ENCODE results near the gene FXYD5.

Gene FXYD5

DNA sequence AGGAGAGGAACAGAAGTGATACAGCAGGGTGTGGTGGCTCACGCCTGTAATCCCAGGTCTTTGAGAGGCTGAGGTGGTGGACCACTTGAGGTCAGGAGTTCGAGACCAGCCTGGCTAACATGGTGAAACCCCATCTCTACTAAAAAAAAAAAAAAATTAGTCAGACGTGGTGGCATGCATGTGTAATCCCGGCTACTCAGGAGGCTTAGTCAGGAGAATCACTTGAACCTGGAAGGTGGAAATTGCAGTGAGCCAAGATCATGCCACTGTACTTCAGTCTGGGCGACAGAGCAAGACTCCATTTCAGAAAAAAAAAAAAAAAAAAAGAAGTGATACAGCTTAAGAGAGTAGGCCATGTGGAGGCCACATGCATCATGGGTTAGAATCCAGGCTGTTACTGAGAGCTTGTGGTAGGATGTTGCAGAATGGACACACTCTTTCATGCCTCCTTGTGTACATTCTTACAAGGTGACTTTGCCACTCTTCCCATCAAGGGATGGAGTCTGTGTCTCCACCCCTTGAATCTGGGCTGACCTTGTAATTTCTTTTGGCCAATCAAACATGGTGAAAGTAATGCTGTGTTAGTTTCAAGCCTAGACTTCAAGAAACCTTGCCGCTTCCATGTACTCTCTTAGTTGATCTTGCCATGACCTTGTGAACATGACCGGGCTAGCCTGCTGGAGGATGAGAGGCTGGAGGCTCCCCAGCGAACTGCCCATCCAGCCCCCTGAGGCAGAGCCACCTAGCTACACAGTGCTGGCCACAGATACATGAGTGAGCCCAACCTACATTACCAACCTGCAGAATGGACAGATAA lies 61.7 kb downstream of the FXYD5 start:
- no peak for ATAC-seq
- Mint-ChIP-seq H3K4me1 (peaks cover 58% of the 10 kb centered on the region), H3K9me3 (peaks cover 6% of the 10 kb centered on the region), H3K27ac (peak overlapping the region; percentile 75), H3K36me3 (peaks cover 5% of the 10 kb centered on the region), H3K27me3 (no peaks in the 10 kb centered on the region), H3K4me3 (no peak overlapping the region)

GRCh38 chr19:35216833-35217648 lies 62.5 kb downstream of the FXYD5 start:
- ATAC-seq, result no peak
- Mint-ChIP-seq H3K9me3 (peaks cover 6% of the 10 kb centered on the region), H3K27me3 (no peaks in the 10 kb centered on the region), H3K4me1 (peaks cover 50% of the 10 kb centered on the region), H3K36me3 (peaks cover 5% of the 10 kb centered on the region), H3K4me3 (no peak overlapping the region), H3K27ac (peak overlapping the region; percentile 75)

- H3K9me3 Mint-ChIP-seq, result peaks cover 3% of the 10 kb centered on the region
- H3K4me1 Mint-ChIP-seq, result peaks cover 44% of the 10 kb centered on the region
- H3K36me3 Mint-ChIP-seq, result no peaks in the 10 kb centered on the region
- no peak overlapping the region for H3K4me3 Mint-ChIP-seq
- no peaks in the 10 kb centered on the region for H3K27me3 Mint-ChIP-seq
- ATAC-seq, result no peak
- H3K27ac Mint-ChIP-seq, result peak overlapping the region; percentile 75
Measured at GRCh38 chr19:35217649-35217990, 63.1 kb downstream of the FXYD5 start.

DNA sequence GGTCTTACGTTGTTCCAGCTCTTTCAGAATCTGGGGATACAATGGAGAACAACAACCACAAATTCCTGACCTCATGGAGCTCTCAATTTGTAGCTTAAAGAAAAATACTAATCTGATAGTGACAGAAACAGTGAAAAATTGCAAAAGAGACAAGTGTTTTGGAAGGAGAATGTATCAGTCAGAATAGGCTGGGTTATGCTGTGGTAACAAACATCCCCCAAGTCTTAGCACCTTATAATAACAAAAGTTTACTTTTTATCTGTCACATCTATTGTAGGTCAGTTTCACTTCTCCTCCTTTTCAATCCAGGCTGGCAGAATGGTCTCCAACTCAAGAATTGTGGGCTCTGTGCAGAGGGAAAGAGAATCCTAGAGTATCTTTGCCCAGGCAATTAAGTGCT lies 64.5 kb downstream of the FXYD5 start:
- Mint-ChIP-seq H3K27ac (no peak overlapping the region), H3K9me3 (peaks cover 3% of the 10 kb centered on the region), H3K4me1 (peaks cover 31% of the 10 kb centered on the region), H3K36me3 (no peaks in the 10 kb centered on the region), H3K4me3 (no peak overlapping the region), H3K27me3 (no peaks in the 10 kb centered on the region)
- ATAC-seq, result no peak

Data from stimulated activated memory B cell treated with anti-CD40 and anti-IgM and Interleukin-4, amounts not matched to agents 10 μg/mL and 1 μg/mL and 100 μg/mL, for 72 hours (primary cell).